A549 (cell line): Measurements from ENCODE around the gene TMEM203. TPM values are rescaled to one million over a fixed set of nuclear protein-coding genes. Genes with fewer than 3 reads are reported as not detected.

Experiments used
- ATAC-seq, 2 experiments: fragments of 200-7000 bp in 1 of 2; fragments of >200 bp in 1 of 2; cut with Nextera tagmentation in 1 of 2; cut with Tn5 transposase in 1 of 2; 3 replicates each; pipeline versions ENCODE4 v1.8.0 to v1.9.1; 2018 to 2020; ENCODE audit warnings: mild to moderate bottlenecking in 1 of 2, moderate library complexity in 1 of 2
- CTCF ChIA-PET: fragments of 300-600 bp; sonication (Branson Sonifier 250); formaldehyde crosslinking; extraction: SDS; loops from one replicate; lab custom pipeline; 2021; ENCODE audit warnings: antibody characterized with exemption, inconsistent platforms; lab: Yijun Ruan, JAX
- POLR2A ChIA-PET: fragments of 350-600 bp; formaldehyde crosslinking; extraction: SDS; loops from one replicate; lab custom pipeline; 2021; ENCODE audit warnings: antibody characterized with exemption, inconsistent platforms; lab: Yijun Ruan, JAX
- DNase-seq, 2 experiments: peaks; one replicate each; pipeline versions ENCODE4 v3.0.0 to v3.0.0-alpha.2; 2011 to 2016; ENCODE audit warnings: low read depth in 1 of 2, low spot score in 1 of 2
- FAIRE-seq: peaks from 2 replicates; lab custom pipeline; 2011; peaks lifted over from hg19 to GRCh38; lab: Jason Lieb, UNC
- H3K27ac ChIP-seq, 2 experiments: fragments of >200 bp; sonication (Bioruptor Twin); formaldehyde crosslinking; 3 replicates each; pipeline ENCODE4 v1.5.1; 2016 to 2017
- H3K4me1 ChIP-seq: fragments of >200 bp; sonication (Bioruptor Twin); formaldehyde crosslinking; 3 replicates; pipeline ENCODE4 v1.6.1; 2016
- H3K4me2 ChIP-seq: fragments of >200 bp; sonication (Bioruptor Twin); formaldehyde crosslinking; 3 replicates; pipeline ENCODE4 v1.6.1; 2016
- H3K4me3 ChIP-seq: fragments of >200 bp; sonication (Bioruptor Twin); formaldehyde crosslinking; 3 replicates; pipeline ENCODE4 v1.5.1; 2016
- H3K9me3 ChIP-seq: fragments of >200 bp; sonication (Bioruptor Twin); formaldehyde crosslinking; 3 replicates; pipeline ENCODE4 v1.6.1; 2016
- ATOH8 ChIP-seq: fragments of 250-450 bp; sonication (Bioruptor Pico); IDR thresholded peaks from 2 replicates; pipeline ENCODE4 v1.5.0; 2020; ENCODE audit warnings: low read depth, mild to moderate bottlenecking, moderate library complexity
- BCL3 ChIP-seq: fragments of >200 bp; sonication (Bioruptor Twin); formaldehyde crosslinking; IDR thresholded peaks from 3 replicates; pipeline ENCODE4 v1.6.1; 2016
- ELK1 ChIP-seq: fragments of 150-350 bp; IDR thresholded peaks from 2 replicates; pipeline ENCODE4 v1.6.1; 2014; ENCODE audit warnings: low read depth, mild to moderate bottlenecking, low read length
- EP300 ChIP-seq, 2 experiments: fragments of >200 bp; sonication (Bioruptor Twin); formaldehyde crosslinking; IDR thresholded peaks; 2 replicates in 1 of 2; 3 replicates in 1 of 2; pipeline ENCODE4 v1.6.1; 2016 to 2017
- FOSB ChIP-seq: fragments of 250-450 bp; sonication (Bioruptor Pico); IDR thresholded peaks from 2 replicates; pipeline ENCODE4 v1.5.0; 2020; ENCODE audit warnings: mild to moderate bottlenecking, moderate library complexity
- GATA3 ChIP-seq: IDR thresholded peaks from 2 replicates; pipeline ENCODE4 v1.6.1; 2012; ENCODE audit warnings: borderline replicate concordance
- HEYL ChIP-seq: fragments of 250-450 bp; sonication (Bioruptor Pico); IDR thresholded peaks from 2 replicates; pipeline ENCODE4 v1.8.0; 2021; ENCODE audit warnings: mild to moderate bottlenecking, moderate library complexity
- HOXA7 ChIP-seq: fragments of 250-450 bp; sonication (Bioruptor Pico); IDR thresholded peaks from 2 replicates; pipeline ENCODE4 v1.5.0; 2020; ENCODE audit warnings: mild to moderate bottlenecking, moderate library complexity
- HOXB13 ChIP-seq: fragments of 250-450 bp; sonication (Bioruptor Pico); IDR thresholded peaks from 2 replicates; pipeline ENCODE4 v1.5.0; 2020; ENCODE audit warnings: low read depth, mild to moderate bottlenecking, moderate library complexity
- JUN ChIP-seq, 2 experiments: fragments of >200 bp; sonication (Bioruptor Twin); formaldehyde crosslinking; IDR thresholded peaks; 2 replicates in 1 of 2; 3 replicates in 1 of 2; pipeline ENCODE4 v1.6.1; 2016 to 2017
- JUNB ChIP-seq: fragments of >200 bp; sonication (Bioruptor Twin); formaldehyde crosslinking; IDR thresholded peaks from 2 replicates; pipeline ENCODE4 v1.6.1; 2016
- NR3C1 ChIP-seq: fragments of >200 bp; sonication (Bioruptor Twin); formaldehyde crosslinking; IDR thresholded peaks from 3 replicates; pipeline ENCODE4 v1.6.1; 2017
- PHF8 ChIP-seq: fragments of 200-600 bp; sonication (generic); IDR thresholded peaks from 2 replicates; pipeline ENCODE4 v1.6.1; 2016; ENCODE audit warnings: low read depth, mild to moderate bottlenecking, antibody characterized with exemption, moderate library complexity, borderline replicate concordance
- RAD21 ChIP-seq, 2 experiments: fragments of >200 bp in 1 of 2; sonication (Bioruptor Twin) in 1 of 2; formaldehyde crosslinking in 1 of 2; IDR thresholded peaks in 1 of 2; conservative IDR thresholded peaks in 1 of 2; 2 replicates in 1 of 2; 3 replicates in 1 of 2; pipeline ENCODE4 v1.6.1; 2012 to 2018; ENCODE audit warnings: inconsistent platforms in 1 of 2
- RNF2 ChIP-seq: fragments of 200-600 bp; sonication (generic); IDR thresholded peaks from 2 replicates; pipeline ENCODE4 v1.6.1; 2016; ENCODE audit warnings: low read depth, mild to moderate bottlenecking, antibody characterized with exemption, moderate library complexity, borderline replicate concordance
- SMC3 ChIP-seq: fragments of >200 bp; sonication (Bioruptor Twin); formaldehyde crosslinking; IDR thresholded peaks from 3 replicates; pipeline ENCODE4 v1.6.1; 2018; ENCODE audit warnings: inconsistent platforms
- TFCP2L1 ChIP-seq: fragments of 250-450 bp; sonication (Bioruptor Pico); IDR thresholded peaks from 2 replicates; pipeline ENCODE4 v1.5.0; 2021; ENCODE audit warnings: mild to moderate bottlenecking
- TP53 ChIP-seq: fragments of 250-450 bp; sonication (Bioruptor Pico); IDR thresholded peaks from 2 replicates; pipeline ENCODE4 v1.5.0; 2021; ENCODE audit warnings: mild to moderate bottlenecking, moderate library complexity
- ZC3H11A ChIP-seq: fragments of 450-650 bp; IDR thresholded peaks from 2 replicates; pipeline ENCODE4 v1.6.1; 2014; ENCODE audit warnings: antibody characterized with exemption, mild to moderate bottlenecking
- ZFP36 ChIP-seq: fragments of 450-650 bp; IDR thresholded peaks from 2 replicates; pipeline ENCODE4 v1.6.1; 2014; ENCODE audit warnings: borderline replicate concordance; ENCODE audit not compliant: partially characterized antibody
- ZSCAN20 ChIP-seq: fragments of 250-450 bp; sonication (Bioruptor Pico); IDR thresholded peaks from 2 replicates; pipeline ENCODE4 v1.8.0; 2022; ENCODE audit warnings: mild to moderate bottlenecking, moderate library complexity
- WGBS: methylation state at CpG from one replicate; pipeline ENCODE4 v1.1.6; 2017; ENCODE audit errors: missing lambda C conversion rate; 5-methylcytosine and 5-hydroxymethylcytosine counted together
- polyA plus RNA-seq, 4 experiments: library from polyadenylated mRNA; depleted of rRNA in 3 of 4; stranded (reverse); fragments of >200 nt; fragmentation: RNase III in 1 of 4; extraction: RNeasy Plus Mini Kit Qiagen cat#74134 plus additional on column Dnase treatment in 1 of 4; gene quantifications; 2 replicates in 3 of 4; 3 replicates in 1 of 4; pipeline ENCODE4 v1.2.3, GENCODE V29; 2011 to 2017
- TF ChIP-seq, protein P1 (sequence below): IDR thresholded peaks from 2 replicates; pipeline ENCODE4 v1.6.1; 2012; ENCODE audit warnings: low read depth, borderline replicate concordance
- TF ChIP-seq, protein P2 (sequence below): fragments of 200-600 bp; sonication (generic); IDR thresholded peaks from 2 replicates; pipeline ENCODE4 v1.6.1; 2016; ENCODE audit warnings: antibody characterized with exemption, mild to moderate bottlenecking, moderate library complexity

Gene TMEM203
- polyA plus RNA-seq, 2 of the 4 experiments (the other 2 are of a cell fraction) = 31.0 to 47.3 TPM

- WGBS = 96% methylated on average over 5 of the region's 14 CpGs
- POLR2A ChIA-PET = interaction anchor here (1.4 kb wide), 1 partner anchor 19 kb away, joined by 4 read pairs; no protein-coding TSS in a partner anchor
- FAIRE-seq = no peak
- Histone ChIP-seq H3K4me2 (peak overlapping the region; percentile 82; the same call in 2 of the 3 replicates), H3K27ac (peak overlapping the region in 1 of 2 experiments; percentile 89; a peak in 3 of 6 replicates), H3K9me3 (no peaks in the 10 kb centered on the region), H3K4me3 (no peak overlapping the region), H3K4me1 (peaks cover 58% of the 10 kb centered on the region)
- TF ChIP-seq ATOH8 (CRISPR knock-in tag) (no peak), SMC3 (no peak), PHF8 (no peak), ZSCAN20 (CRISPR knock-in tag) (no peak), BCL3 (no peak), HOXA7 (CRISPR knock-in tag) (no peak), TFCP2L1 (CRISPR knock-in tag) (no peak), ZFP36 (no peak), ELK1 (no peak), RNF2 (no peak), JUNB (no peak), NR3C1 (no peak), GATA3 (no peak), JUN (IDR thresholded peaks at IDR 0.05) (no peak), HOXB13 (no peak), EP300 (IDR thresholded peaks at IDR 0.05) (no peak)
- TF ChIP-seq, protein P1, sequence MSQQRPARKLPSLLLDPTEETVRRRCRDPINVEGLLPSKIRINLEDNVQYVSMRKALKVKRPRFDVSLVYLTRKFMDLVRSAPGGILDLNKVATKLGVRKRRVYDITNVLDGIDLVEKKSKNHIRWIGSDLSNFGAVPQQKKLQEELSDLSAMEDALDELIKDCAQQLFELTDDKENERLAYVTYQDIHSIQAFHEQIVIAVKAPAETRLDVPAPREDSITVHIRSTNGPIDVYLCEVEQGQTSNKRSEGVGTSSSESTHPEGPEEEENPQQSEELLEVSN = no peak
- CTCF ChIA-PET = interaction anchor here (9.0 to 9.9 kb wide), 2 partner anchors 16 to 101 kb away, joined by 71 to 113 read pairs; partner anchors contain the start of gene TUBB4B
- ATAC-seq = no peak
- DNase-seq = no peak
Observed at GRCh38 chr9:137221095-137221505, 15.7 kb upstream of the TMEM203 start.

GRCh38 chr9:137220317-137221094 is 15.1 kb upstream of the TMEM203 start:
- 96% methylated on average over 41 of the region's 52 CpGs for WGBS
- CTCF ChIA-PET = interaction anchor here (2.3 to 9.9 kb wide), 4 partner anchors 16 to 100 kb away, joined by 9 to 113 read pairs (median 42); partner anchors contain the start of gene TUBB4B
- FAIRE-seq (no peak), DNase-seq (no peak), ATAC-seq (no peak)
- Histone ChIP-seq H3K4me3 (no peak overlapping the region), H3K9me3 (no peaks in the 10 kb centered on the region), H3K4me2 (no peak overlapping the region), H3K4me1 (peaks cover 52% of the 10 kb centered on the region), H3K27ac (no peak overlapping the region)
- POLR2A ChIA-PET = interaction anchor here (1.4 kb wide), 1 partner anchor 20 kb away, joined by 4 read pairs; no protein-coding TSS in a partner anchor
- TF ChIP-seq TFCP2L1 (CRISPR knock-in tag) (no peak), FOSB (CRISPR knock-in tag) (no peak), JUN (IDR thresholded peaks at IDR 0.05) (no peak), HEYL (CRISPR knock-in tag) (no peak), ATOH8 (CRISPR knock-in tag) (no peak), ELK1 (no peak), TP53 (CRISPR knock-in tag) (no peak), PHF8 (no peak), ZC3H11A (no peak), RAD21 (conservative IDR thresholded peaks at IDR 0.05 in 1 of 2, IDR thresholded peaks at IDR 0.05 in 1 of 2) (no peak), BCL3 (no peak)
- TF ChIP-seq, protein P2, sequence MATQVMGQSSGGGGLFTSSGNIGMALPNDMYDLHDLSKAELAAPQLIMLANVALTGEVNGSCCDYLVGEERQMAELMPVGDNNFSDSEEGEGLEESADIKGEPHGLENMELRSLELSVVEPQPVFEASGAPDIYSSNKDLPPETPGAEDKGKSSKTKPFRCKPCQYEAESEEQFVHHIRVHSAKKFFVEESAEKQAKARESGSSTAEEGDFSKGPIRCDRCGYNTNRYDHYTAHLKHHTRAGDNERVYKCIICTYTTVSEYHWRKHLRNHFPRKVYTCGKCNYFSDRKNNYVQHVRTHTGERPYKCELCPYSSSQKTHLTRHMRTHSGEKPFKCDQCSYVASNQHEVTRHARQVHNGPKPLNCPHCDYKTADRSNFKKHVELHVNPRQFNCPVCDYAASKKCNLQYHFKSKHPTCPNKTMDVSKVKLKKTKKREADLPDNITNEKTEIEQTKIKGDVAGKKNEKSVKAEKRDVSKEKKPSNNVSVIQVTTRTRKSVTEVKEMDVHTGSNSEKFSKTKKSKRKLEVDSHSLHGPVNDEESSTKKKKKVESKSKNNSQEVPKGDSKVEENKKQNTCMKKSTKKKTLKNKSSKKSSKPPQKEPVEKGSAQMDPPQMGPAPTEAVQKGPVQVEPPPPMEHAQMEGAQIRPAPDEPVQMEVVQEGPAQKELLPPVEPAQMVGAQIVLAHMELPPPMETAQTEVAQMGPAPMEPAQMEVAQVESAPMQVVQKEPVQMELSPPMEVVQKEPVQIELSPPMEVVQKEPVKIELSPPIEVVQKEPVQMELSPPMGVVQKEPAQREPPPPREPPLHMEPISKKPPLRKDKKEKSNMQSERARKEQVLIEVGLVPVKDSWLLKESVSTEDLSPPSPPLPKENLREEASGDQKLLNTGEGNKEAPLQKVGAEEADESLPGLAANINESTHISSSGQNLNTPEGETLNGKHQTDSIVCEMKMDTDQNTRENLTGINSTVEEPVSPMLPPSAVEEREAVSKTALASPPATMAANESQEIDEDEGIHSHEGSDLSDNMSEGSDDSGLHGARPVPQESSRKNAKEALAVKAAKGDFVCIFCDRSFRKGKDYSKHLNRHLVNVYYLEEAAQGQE = no peak
